SJCRH30 (cell line): ENCODE measurements around the gene LDHD. TPM values are rescaled to one million over a fixed set of nuclear protein-coding genes. Genes with fewer than 3 reads are reported as not detected.

ENCODE experiments used
- DNase-seq, 2 experiments: peaks; one replicate each; pipeline ENCODE4 v3.0.0-alpha.2; 2015 to 2020
- H3K27ac ChIP-seq: fragments of 250-450 bp; sonication (Bioruptor Pico); 2 replicates; pipeline ENCODE4 v1.5.1; 2020; ENCODE audit warnings: mild to moderate bottlenecking, moderate library complexity
- H3K27me3 ChIP-seq: fragments of 250-450 bp; sonication (Bioruptor Pico); 2 replicates; pipeline ENCODE4 v1.5.1; 2020; ENCODE audit warnings: mild to moderate bottlenecking, moderate library complexity
- H3K36me3 ChIP-seq: fragments of 250-450 bp; sonication (Bioruptor Pico); 2 replicates; pipeline ENCODE4 v1.5.1; 2020; ENCODE audit warnings: mild to moderate bottlenecking, moderate library complexity
- H3K4me1 ChIP-seq: fragments of 250-450 bp; sonication (Bioruptor Pico); 2 replicates; pipeline ENCODE4 v1.5.1; 2020; ENCODE audit warnings: mild to moderate bottlenecking, moderate library complexity
- H3K4me3 ChIP-seq: fragments of 250-450 bp; sonication (Bioruptor Pico); 2 replicates; pipeline ENCODE4 v1.5.1; 2020; ENCODE audit warnings: mild to moderate bottlenecking, moderate library complexity
- H3K9me3 ChIP-seq: fragments of 250-450 bp; sonication (Bioruptor Pico); replicated peaks from 2 replicates; pipeline ENCODE4 v1.5.1; 2020; ENCODE audit warnings: mild to moderate bottlenecking, moderate library complexity
- total RNA-seq: library from RNA; depleted of rRNA; stranded (reverse); fragments of >200 nt; shearing (Covaris generic); gene quantifications from 2 replicates; pipeline ENCODE4 v1.2.3, GENCODE V29; 2014

LDHD gene
- total RNA-seq, 1 experiment from 2014 or later: 0.08 TPM

DNA sequence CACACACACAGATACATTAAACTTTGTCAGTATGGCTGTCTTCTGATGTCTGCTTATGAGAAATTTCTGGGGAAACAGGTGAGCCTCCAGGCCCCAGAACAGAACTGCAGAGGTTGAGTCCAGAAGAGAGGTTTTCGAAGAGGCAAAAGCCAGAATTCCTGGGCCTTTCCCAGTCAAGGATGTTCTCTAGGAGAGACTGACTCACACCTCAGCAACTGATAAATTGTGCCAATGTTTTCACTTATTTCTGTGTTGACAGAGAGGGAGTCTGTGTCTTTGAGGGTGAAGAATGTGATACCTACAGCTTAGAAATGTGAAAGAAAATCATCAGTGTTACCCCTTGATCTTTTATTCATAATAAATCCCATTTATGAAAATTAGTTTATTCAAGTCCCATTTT lies 30.3 kb downstream of the LDHD start:
- H3K27me3 ChIP-seq: no peaks in the 10 kb centered on the region
- H3K9me3 ChIP-seq: no peaks in the 10 kb centered on the region
- no peak overlapping the region for H3K27ac ChIP-seq
- no peak overlapping the region for H3K4me3 ChIP-seq
- no peak for DNase-seq
- no peaks in the 10 kb centered on the region for H3K36me3 ChIP-seq
- peaks cover 25% of the 10 kb centered on the region for H3K4me1 ChIP-seq

DNA sequence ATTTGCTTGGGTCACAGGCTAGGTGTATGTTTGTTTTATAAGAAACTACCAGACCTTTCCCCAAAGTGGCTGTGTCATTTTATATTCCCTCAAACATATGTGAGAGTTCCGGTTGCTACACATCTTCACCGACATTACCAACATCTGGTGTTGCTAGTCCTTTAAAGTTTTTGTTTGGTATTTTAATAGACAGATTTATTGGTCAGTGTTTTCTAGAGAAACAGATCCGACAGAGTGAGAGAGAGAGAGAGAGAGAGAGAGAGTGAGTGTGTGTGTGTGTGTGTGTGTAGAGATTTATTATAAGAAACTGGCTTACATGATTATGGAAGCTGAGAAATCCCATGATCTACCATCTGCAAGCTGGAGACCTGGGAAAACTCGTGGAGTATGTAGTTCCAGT lies 31.0 kb downstream of the LDHD start:
- no peak for DNase-seq
- Histone ChIP-seq H3K27ac (no peak overlapping the region), H3K27me3 (no peaks in the 10 kb centered on the region), H3K4me1 (peaks cover 25% of the 10 kb centered on the region), H3K36me3 (no peaks in the 10 kb centered on the region), H3K4me3 (no peak overlapping the region), H3K9me3 (no peaks in the 10 kb centered on the region)

DNA sequence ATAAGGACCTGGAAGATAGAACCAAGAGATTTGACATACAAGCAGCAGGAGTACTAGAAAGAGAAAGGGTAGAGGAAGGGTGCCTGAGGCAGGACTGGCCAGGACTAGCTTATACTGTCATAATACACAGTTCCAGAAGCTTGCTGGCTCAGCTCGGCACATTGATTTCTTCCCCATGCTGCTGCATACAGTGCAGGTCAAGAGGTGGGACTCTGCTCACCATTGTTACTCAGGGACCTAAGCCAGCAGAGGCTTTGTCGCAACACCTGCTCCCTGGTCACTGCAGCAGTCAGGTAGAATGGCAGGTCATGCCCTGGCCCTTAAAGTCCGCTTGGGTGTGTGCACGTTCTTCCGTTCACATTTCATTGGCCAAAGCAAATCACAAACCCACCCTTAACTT lies 32.8 kb downstream of the LDHD start:
- no peaks in the 10 kb centered on the region for H3K27me3 ChIP-seq
- H3K9me3 ChIP-seq: no peaks in the 10 kb centered on the region
- H3K4me1 ChIP-seq: peaks cover 25% of the 10 kb centered on the region
- H3K27ac ChIP-seq: no peak overlapping the region
- H3K4me3 ChIP-seq: no peak overlapping the region
- DNase-seq: no peak
- H3K36me3 ChIP-seq: no peaks in the 10 kb centered on the region

DNA sequence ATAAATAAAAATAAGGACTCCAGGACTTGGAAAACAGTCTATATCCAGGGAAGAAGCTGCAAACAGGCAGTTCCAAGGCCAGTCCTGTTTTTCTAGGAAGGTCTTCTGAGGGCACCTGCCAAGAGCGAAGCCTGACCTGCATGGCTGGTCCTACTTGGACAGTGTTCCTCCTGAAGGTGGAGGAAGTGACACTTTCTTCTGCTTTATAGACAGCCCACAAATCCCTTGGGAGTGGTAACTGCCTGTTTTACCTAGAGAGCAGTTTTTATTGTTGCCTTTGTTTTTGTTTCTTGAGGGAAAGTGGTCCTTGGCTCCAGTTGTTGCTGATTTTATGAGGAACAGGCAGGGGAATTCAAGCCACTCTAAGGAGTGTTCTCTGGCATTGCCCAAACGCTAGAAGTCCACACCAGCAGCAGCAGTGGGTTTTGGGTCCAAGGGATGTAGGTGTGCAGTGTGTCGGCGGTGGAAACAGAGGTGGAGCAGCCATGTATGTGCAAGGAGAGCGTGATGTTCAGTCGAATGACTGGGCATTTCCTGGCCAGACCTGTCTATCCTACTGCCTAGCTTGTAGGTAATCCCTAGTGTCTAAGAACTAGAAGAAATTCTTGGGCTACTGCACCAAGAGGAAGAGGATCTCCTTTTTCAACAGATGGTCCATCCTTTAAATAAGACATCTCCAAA lies 35.3 kb downstream of the LDHD start:
- Histone ChIP-seq H3K4me3 (no peak overlapping the region), H3K27ac (no peak overlapping the region), H3K9me3 (no peaks in the 10 kb centered on the region), H3K27me3 (no peaks in the 10 kb centered on the region), H3K36me3 (no peaks in the 10 kb centered on the region), H3K4me1 (peaks cover 11% of the 10 kb centered on the region)
- DNase-seq: no peak

DNA sequence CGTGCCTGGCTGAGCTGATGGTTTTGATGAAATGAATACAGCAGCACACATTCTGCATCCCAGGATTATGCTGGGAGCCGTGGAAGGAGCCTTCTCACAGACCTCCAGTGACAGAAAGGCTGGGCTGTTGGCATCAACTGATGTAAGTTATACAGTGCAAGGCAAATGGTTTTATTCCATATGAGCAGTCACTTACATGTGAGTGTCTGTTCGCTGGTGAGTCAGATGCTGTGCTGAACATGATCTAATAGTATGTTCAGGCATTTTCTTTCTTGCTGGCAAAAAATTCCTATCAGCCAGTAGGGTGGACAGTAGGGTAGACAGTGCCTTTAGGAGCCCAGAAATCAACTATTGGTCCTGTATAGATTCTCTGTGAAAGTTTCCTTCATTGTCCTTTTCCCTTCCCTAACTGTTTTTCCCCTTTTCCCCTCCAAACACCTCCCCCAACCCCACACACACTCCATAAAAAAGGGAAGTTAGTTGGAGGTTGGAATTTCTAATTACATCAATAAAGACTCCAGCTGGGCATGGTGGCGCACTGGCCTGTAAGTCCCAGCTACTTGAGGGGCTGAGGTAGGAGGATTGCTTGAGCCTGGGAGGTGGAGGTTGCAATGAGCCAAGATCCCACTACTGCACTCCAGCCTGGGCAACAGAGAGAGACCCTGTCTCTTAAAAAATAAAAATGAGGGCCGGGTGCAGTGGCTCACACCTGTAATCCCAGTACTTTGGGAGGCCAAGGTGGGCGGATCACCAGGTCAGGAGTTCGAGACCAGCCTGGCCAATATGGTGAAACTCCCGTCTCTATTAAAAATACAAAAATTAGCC lies 36.2 kb downstream of the LDHD start:
- Histone ChIP-seq H3K36me3 (no peaks in the 10 kb centered on the region), H3K4me3 (no peak overlapping the region), H3K4me1 (peaks cover 9% of the 10 kb centered on the region), H3K27me3 (no peaks in the 10 kb centered on the region), H3K27ac (no peak overlapping the region), H3K9me3 (no peaks in the 10 kb centered on the region)
- no peak for DNase-seq

DNA sequence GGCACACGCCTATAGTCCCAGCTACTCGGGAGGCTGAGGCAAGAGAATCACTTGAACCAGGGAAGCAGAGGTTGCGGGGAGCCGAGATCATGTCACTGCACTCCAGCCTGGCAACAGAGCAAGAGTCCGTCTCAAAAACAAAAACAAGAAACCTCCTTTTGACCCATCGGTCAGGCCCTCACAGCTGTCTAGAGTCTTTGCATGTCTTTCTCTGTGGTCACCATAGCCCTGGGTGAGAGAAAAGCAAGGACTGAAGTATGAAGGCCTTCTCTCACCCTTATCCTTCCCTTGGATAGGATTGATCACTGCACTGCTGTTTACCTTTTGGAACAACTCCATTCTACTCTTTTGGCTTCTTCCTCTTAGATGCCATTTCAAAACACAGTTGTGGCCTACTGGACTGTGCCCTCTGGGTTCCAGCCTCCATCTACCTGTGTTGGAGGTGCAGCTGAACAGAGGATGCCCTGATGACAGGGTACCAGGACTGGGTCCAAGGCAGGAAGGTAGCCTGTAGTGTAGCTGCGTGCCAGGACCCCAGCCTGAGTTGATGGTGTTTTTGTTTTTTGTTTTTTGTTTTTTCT lies 37.1 kb downstream of the LDHD start:
- Histone ChIP-seq H3K9me3 (no peaks in the 10 kb centered on the region), H3K4me1 (peaks cover 6% of the 10 kb centered on the region), H3K27ac (no peak overlapping the region), H3K27me3 (no peaks in the 10 kb centered on the region), H3K36me3 (no peaks in the 10 kb centered on the region), H3K4me3 (no peak overlapping the region)
- no peak for DNase-seq

DNA sequence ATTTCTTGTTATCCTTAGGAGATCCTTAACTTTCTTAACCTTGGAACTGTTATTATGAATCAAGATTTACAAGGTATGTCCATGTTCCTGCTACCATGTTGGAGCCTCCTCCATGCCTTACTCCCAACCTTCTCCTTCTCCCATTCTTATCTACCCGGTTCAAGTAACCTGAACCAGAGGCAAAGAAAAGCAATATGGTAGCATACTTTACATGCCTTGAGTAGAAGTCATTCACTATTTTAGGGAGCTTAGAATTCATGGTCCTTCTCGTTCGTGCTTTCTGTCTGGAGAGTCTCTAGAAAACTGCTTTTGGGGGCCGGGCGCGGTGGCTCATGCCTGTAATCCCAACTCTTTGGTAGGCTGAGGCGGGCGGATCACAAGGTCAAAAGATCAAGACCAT lies 37.7 kb downstream of the LDHD start:
- Histone ChIP-seq H3K27me3 (no peaks in the 10 kb centered on the region), H3K9me3 (no peaks in the 10 kb centered on the region), H3K4me1 (peaks cover under 1% of the 10 kb centered on the region), H3K4me3 (no peak overlapping the region), H3K27ac (no peak overlapping the region), H3K36me3 (no peaks in the 10 kb centered on the region)
- no peak for DNase-seq

DNA sequence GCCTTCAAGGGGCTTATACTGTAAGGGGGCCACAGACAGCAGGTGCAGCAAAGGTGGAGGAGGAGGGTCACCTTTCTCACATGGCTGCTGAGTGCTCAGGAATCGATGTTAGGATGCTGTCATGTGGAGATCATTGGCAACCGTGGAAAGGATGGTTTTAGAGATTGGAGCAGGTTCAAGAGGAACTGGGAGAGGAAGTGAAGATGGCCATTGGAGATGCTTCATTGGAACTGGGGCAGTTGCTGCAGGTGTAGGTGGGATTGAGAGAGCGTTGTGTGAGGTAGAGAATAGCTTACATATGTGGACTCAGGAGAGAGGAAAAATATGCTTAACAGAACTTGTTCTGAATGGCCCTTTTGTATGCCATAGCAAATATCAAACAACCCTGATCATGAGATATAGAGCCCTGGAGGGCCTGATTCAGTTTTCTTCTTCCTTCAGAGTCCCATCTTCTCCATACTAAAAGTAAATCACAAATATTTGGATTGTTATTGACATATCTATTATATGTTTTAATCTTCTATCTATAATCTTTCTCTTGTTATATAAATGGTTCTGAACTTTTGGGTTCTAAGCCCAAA lies 40.8 kb downstream of the LDHD start:
- no peak overlapping the region for H3K4me3 ChIP-seq
- H3K9me3 ChIP-seq: no peaks in the 10 kb centered on the region
- H3K27ac ChIP-seq: no peak overlapping the region
- H3K27me3 ChIP-seq: no peaks in the 10 kb centered on the region
- H3K36me3 ChIP-seq: no peaks in the 10 kb centered on the region
- no peak for DNase-seq
- H3K4me1 ChIP-seq: no peaks in the 10 kb centered on the region

DNA sequence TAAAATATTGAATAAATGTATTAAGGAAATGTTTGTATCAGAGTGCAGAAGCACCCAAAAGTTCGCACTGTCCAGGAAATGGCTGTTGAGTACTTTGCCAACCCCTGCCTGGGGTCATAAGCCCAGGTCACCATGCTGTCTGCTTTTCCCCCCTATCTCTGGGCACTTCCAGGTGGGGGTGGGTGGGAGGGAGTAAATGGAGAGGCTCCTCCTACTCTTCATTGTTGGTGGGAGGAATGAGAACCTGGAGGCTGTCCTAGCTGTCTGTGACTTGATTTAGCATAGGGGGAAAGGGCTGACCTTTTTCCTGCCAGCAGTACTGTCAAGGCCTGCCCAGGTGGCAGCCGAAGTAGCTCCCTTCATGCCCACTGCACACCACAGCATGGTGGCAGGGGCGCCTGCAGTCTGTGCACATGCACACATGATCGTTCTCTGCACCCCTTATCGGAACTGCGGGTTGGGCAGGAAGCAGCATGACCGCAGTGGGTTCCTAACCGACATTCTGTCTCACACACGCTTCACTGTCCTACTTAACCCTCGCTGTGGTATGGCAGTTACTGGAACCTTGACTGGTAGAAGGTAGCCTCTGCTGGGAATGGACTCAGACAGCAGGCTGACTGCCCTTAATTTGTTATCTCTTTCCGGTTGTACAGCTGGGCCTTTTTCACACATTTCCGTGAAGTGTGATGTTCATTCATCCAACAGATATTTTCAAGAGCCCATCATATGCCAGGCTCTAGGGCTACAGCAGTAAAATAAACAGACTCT lies 41.5 kb downstream of the LDHD start:
- Histone ChIP-seq H3K27ac (no peak overlapping the region), H3K4me3 (no peak overlapping the region), H3K36me3 (no peaks in the 10 kb centered on the region), H3K4me1 (no peaks in the 10 kb centered on the region), H3K9me3 (no peaks in the 10 kb centered on the region), H3K27me3 (no peaks in the 10 kb centered on the region)
- DNase-seq: no peak

DNA sequence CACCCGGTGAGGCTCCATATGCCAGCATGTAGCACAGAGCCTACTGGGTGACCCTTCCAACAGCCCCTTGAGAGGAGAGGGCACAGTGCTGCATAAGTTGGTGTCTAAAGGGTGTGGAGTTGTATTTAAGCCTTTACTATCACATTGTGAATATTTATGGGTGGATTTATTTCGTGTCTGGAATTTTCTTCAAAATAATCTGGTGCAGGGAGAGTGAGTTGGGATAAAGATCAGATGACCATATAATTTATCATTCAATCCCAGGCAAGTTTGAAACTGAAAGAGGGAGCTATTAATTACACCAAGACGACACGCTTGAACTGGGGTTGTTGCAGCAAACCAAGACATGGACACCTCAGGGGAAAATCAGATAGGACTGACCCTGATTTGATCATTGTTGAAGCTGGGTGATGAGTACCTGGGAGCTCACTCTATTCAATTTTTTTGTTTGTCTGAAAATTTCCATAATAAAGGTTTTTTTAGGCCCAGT lies 42.2 kb downstream of the LDHD start:
- DNase-seq: no peak
- Histone ChIP-seq H3K27ac (no peak overlapping the region), H3K9me3 (no peaks in the 10 kb centered on the region), H3K36me3 (no peaks in the 10 kb centered on the region), H3K4me1 (no peaks in the 10 kb centered on the region), H3K4me3 (no peak overlapping the region), H3K27me3 (no peaks in the 10 kb centered on the region)

DNA sequence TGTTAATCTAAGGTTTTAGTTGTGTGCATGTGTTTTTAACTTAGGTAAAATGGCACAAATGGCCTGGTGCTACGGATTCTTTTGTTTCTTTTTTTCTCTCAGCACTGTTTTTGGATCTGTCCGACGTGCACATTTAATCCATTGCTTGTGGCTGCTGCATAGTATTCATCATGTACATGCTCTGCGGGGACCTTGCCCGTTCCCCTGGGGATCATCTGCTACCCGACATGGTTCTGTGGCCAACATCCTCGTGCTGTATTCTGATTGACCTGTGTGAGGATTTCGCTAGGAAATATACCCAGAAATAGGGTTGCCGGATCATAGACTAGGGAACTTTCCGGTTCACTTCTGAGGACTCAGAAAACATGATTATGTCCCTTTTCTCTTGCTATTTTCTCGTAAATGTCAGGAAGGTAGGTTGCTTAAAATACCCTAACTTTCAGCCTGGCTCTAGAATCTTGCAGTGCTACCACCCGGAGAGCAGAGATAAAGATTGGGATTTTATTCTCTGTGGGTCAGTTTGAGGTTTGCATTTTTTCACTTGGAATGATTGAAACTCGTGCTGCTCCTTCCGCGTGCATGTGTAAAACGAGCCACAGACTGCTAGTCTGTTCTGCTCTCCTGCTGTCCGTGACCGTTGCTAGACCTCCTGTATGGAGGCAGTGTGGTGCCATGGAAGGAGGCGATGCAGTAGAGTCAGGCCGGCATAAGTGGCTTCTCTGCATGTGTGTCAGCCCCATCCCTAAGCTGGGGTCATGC lies 42.9 kb downstream of the LDHD start:
- H3K27ac ChIP-seq: no peak overlapping the region
- no peaks in the 10 kb centered on the region for H3K27me3 ChIP-seq
- no peaks in the 10 kb centered on the region for H3K4me1 ChIP-seq
- no peaks in the 10 kb centered on the region for H3K36me3 ChIP-seq
- no peak overlapping the region for H3K4me3 ChIP-seq
- no peaks in the 10 kb centered on the region for H3K9me3 ChIP-seq
- DNase-seq: no peak

DNA sequence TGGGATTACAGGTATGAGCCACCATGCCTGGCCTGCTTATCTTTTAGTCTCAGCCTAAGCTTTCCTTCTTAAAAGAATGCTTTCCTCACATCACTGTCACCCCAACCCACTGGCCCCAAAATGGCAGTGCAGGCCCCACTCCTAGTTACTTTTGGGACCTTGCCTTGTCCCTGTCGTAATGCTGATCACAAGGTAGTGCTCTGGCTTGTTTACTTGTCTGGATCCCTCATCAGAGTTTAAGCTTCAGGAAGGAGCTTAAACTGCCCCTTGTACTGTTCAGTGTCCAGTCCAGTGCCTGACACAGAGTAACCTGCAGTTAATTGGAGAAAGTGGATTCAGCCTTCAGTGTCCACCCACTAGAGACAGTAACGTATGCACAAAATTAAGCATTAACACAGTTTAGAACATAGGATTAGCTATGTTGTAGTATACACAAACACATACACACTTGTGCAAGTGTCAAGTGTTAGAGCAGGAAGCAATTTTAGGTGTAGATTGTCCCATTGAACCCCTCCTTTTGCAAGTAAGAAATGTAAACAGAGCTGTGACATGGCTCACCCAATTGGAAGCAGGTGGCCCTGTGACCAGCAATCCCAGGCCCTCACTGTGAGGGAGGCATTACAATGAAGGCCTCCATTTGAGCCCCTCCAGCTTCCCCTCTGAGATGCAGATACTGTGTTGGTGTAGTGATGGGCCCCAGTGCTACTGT lies 44.2 kb downstream of the LDHD start:
- DNase-seq: no peak
- Histone ChIP-seq H3K4me1 (no peaks in the 10 kb centered on the region), H3K9me3 (no peaks in the 10 kb centered on the region), H3K27me3 (no peaks in the 10 kb centered on the region), H3K36me3 (no peaks in the 10 kb centered on the region), H3K4me3 (no peak overlapping the region), H3K27ac (no peak overlapping the region)

DNA sequence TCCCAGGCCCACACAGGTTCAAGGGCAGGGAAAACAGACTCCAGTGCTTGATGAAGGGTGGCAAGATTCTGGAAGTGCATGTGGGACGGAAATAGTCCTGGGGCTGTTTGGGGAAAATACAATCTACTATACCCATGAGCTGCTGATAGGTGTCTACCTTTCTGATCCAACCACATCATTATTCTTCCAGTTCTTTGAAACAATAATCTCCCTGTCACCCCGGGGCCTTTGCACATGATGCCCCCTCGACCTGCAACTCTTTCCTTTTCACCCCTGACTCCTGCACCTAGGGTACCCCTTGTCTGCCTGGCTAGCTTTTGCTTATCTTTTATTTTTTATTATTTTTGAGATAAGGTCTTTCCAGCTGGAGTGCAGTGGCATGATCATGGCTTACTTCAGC lies 45.0 kb downstream of the LDHD start:
- no peaks in the 10 kb centered on the region for H3K4me1 ChIP-seq
- H3K27ac ChIP-seq: no peak overlapping the region
- no peaks in the 10 kb centered on the region for H3K36me3 ChIP-seq
- no peak for DNase-seq
- no peaks in the 10 kb centered on the region for H3K27me3 ChIP-seq
- no peaks in the 10 kb centered on the region for H3K9me3 ChIP-seq
- no peak overlapping the region for H3K4me3 ChIP-seq
